GM12878 (cell line): ENCODE data around the gene TBX10.

ENCODE experiments used
- ATF3 ChIP-seq: IDR thresholded peaks from 2 replicates; pipeline ENCODE4 v1.6.1; 2011; ENCODE audit warnings: low read depth, mild to moderate bottlenecking, low read length, moderate library complexity, borderline replicate concordance; ENCODE audit errors: extremely low read depth
- BCLAF1 ChIP-seq: fragments of 450-650 bp; IDR thresholded peaks from 2 replicates; pipeline ENCODE4 v1.6.1; 2017; ENCODE audit warnings: antibody characterized with exemption, mild to moderate bottlenecking, moderate library complexity
- CTCF ChIP-seq, 3 experiments: IDR thresholded peaks in 2 of 3; conservative IDR thresholded peaks in 1 of 3; 2 replicates each; pipeline ENCODE4 v1.5.1; 2011; ENCODE audit warnings: low read depth in 3 of 3, low read length in 3 of 3, mild to moderate bottlenecking in 3 of 3, control low read depth in 2 of 3, moderate library complexity in 2 of 3, inconsistent platforms in 1 of 3, mixed read lengths in 1 of 3; ENCODE audit not compliant: control insufficient read depth in 2 of 3, insufficient read depth in 1 of 3; ENCODE audit errors: extremely low read depth in 1 of 3
- KDM1A ChIP-seq: fragments of 200-600 bp; sonication (generic); IDR thresholded peaks from 2 replicates; pipeline ENCODE4 v1.6.1; 2016; ENCODE audit warnings: borderline replicate concordance
- NFYB ChIP-seq: IDR thresholded peaks from 2 replicates; pipeline ENCODE4 v1.6.1; 2011; ENCODE audit warnings: low read depth, mild to moderate bottlenecking, low read length, improper control_type of control experiment, moderate library complexity; ENCODE audit not compliant: insufficient read depth
- POLR2A ChIP-seq: IDR thresholded peaks from 2 replicates; pipeline ENCODE4 v1.6.1; 2011; ENCODE audit warnings: low read depth, mild to moderate bottlenecking, low read length
- POLR2AphosphoS5 ChIP-seq: IDR thresholded peaks from 2 replicates; pipeline ENCODE4 v1.6.1; 2011; ENCODE audit warnings: mild to moderate bottlenecking, low read length, inconsistent platforms
- SIX5 ChIP-seq: IDR thresholded peaks from 2 replicates; pipeline ENCODE4 v1.6.1; 2011; ENCODE audit warnings: mild to moderate bottlenecking, low read depth, low read length, moderate library complexity; ENCODE audit not compliant: severe bottlenecking
- ZBED1 ChIP-seq: IDR thresholded peaks from 2 replicates; pipeline ENCODE4 v1.6.1; 2016; ENCODE audit warnings: borderline replicate concordance
- ZNF24 ChIP-seq: fragments of 450-650 bp; IDR thresholded peaks from 2 replicates; pipeline ENCODE4 v1.6.1; 2017; ENCODE audit warnings: antibody characterized with exemption, mild to moderate bottlenecking

GRCh38 chr11:67654225-67654624 lies 14.7 kb upstream of the TBX10 start:
- TF ChIP-seq POLR2A (no peak), ATF3 (no peak), BCLAF1 (no peak), KDM1A (no peak), ZNF24 (no peak), CTCF (IDR thresholded peaks at IDR 0.05 in 2 of 3, conservative IDR thresholded peaks at IDR 0.05 in 1 of 3; ENCODE audit: control insufficient read depth in 2 of 3, extremely low read depth in 1 of 3, insufficient read depth in 1 of 3, low read depth in 3 of 3, low read length in 3 of 3) (no peak), SIX5 (no peak), NFYB (no peak), POLR2AphosphoS5 (no peak), ZBED1 (no peak)
